ENCODE measurements around the gene DHCR24.

The DHCR24 gene

GRCh38 chr1:54922040-54922761, 35.2 kb upstream of the DHCR24 start:
- TF ChIP-seq, protein P1, sequence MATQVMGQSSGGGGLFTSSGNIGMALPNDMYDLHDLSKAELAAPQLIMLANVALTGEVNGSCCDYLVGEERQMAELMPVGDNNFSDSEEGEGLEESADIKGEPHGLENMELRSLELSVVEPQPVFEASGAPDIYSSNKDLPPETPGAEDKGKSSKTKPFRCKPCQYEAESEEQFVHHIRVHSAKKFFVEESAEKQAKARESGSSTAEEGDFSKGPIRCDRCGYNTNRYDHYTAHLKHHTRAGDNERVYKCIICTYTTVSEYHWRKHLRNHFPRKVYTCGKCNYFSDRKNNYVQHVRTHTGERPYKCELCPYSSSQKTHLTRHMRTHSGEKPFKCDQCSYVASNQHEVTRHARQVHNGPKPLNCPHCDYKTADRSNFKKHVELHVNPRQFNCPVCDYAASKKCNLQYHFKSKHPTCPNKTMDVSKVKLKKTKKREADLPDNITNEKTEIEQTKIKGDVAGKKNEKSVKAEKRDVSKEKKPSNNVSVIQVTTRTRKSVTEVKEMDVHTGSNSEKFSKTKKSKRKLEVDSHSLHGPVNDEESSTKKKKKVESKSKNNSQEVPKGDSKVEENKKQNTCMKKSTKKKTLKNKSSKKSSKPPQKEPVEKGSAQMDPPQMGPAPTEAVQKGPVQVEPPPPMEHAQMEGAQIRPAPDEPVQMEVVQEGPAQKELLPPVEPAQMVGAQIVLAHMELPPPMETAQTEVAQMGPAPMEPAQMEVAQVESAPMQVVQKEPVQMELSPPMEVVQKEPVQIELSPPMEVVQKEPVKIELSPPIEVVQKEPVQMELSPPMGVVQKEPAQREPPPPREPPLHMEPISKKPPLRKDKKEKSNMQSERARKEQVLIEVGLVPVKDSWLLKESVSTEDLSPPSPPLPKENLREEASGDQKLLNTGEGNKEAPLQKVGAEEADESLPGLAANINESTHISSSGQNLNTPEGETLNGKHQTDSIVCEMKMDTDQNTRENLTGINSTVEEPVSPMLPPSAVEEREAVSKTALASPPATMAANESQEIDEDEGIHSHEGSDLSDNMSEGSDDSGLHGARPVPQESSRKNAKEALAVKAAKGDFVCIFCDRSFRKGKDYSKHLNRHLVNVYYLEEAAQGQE (IDR thresholded peaks at IDR 0.05; ENCODE audit: insufficient read depth in 1 of 2, low read depth in 2 of 2, low read length in 2 of 2): no peak
- no peak for TF ChIP-seq POLR2AphosphoS5 (IDR thresholded peaks at IDR 0.05; ENCODE audit: low read depth, low read length)

GRCh38 chr1:54919367-54920359, 32.7 kb upstream of the DHCR24 start:
- TF ChIP-seq, protein P1 (IDR thresholded peaks at IDR 0.05; ENCODE audit: insufficient read depth in 1 of 2, low read depth in 2 of 2, low read length in 2 of 2): no peak
- TF ChIP-seq POLR2AphosphoS5 (IDR thresholded peaks at IDR 0.05; ENCODE audit: low read depth, low read length) (no peak), SIN3A (IDR thresholded peaks at IDR 0.05; ENCODE audit: borderline replicate concordance, insufficient read depth, low read length) (no peak), FOXP2 (optimal IDR thresholded peaks at IDR 0.05; ENCODE audit: borderline replicate concordance, extremely low read depth, extremely low read length, insufficient read depth) (no peak), TAF1 (IDR thresholded peaks at IDR 0.05; ENCODE audit: borderline replicate concordance, insufficient read depth, low read length) (no peak)

GRCh38 chr1:54906586-54906985, 19.6 kb upstream of the DHCR24 start:
- TF ChIP-seq TAF1 (IDR thresholded peaks at IDR 0.05; ENCODE audit: borderline replicate concordance, insufficient read depth, low read length) (no peak), FOXP2 (optimal IDR thresholded peaks at IDR 0.05; ENCODE audit: borderline replicate concordance, extremely low read depth, extremely low read length, insufficient read depth) (no peak), POLR2AphosphoS5 (IDR thresholded peaks at IDR 0.05; ENCODE audit: low read depth, low read length) (no peak), SIN3A (IDR thresholded peaks at IDR 0.05; ENCODE audit: borderline replicate concordance, insufficient read depth, low read length) (no peak)
- TF ChIP-seq, protein P1 (IDR thresholded peaks at IDR 0.05; ENCODE audit: insufficient read depth in 1 of 2, low read depth in 2 of 2, low read length in 2 of 2): no peak

DNA sequence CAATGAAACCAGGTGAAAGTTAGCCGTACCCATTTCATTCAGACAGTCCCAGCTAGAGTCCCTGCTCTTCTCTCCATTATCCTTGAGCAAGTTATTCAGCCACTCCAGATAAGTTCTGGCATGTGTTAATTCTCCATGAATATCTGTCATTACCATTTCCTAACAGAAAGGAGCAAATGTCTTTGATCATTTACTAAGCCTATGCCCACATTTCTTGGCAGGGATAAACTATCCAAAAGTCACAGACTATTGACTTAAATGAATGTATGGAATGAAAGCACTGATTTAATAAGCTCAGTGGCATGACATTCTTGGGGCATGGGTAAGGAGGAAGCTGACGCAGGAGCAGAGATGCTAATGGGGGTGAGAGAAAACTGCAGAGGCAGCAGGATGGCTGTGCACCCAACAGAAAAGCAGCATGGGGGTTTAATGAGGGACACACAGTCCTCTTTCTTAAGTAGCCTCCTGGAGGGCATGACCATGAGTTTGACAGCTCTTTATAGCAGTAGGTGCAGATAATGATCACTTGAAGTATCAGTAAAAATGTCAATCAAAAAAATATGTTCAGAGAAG, 17.6 kb upstream of the DHCR24 start:
- no peak for TF ChIP-seq SIN3A (IDR thresholded peaks at IDR 0.05; ENCODE audit: borderline replicate concordance, insufficient read depth, low read length)

- TF ChIP-seq POLR2AphosphoS5 (IDR thresholded peaks at IDR 0.05; ENCODE audit: low read depth, low read length) (no peak), TAF1 (IDR thresholded peaks at IDR 0.05; ENCODE audit: borderline replicate concordance, insufficient read depth, low read length) (no peak), SIN3A (IDR thresholded peaks at IDR 0.05; ENCODE audit: borderline replicate concordance, insufficient read depth, low read length) (no peak), FOXP2 (optimal IDR thresholded peaks at IDR 0.05; ENCODE audit: borderline replicate concordance, extremely low read depth, extremely low read length, insufficient read depth) (no peak)
- TF ChIP-seq, protein P1 (IDR thresholded peaks at IDR 0.05; ENCODE audit: insufficient read depth in 1 of 2, low read depth in 2 of 2, low read length in 2 of 2): no peak
Observed at GRCh38 chr1:54894271-54894670, 7.3 kb upstream of the DHCR24 start.

All from PFSK-1 (cell line).